IPS-NIHi7 (cell line): ENCODE results near the gene BCL2L1.
A peak's percentile ranks its signal among the peaks of the same experiment; 100 is the strongest.

Experiments
- DNase-seq: peaks from one replicate; pipeline ENCODE4 v3.0.0; 2012; ENCODE audit warnings: mixed read lengths; ENCODE audit errors: extremely low spot score

The BCL2L1 gene

DNA sequence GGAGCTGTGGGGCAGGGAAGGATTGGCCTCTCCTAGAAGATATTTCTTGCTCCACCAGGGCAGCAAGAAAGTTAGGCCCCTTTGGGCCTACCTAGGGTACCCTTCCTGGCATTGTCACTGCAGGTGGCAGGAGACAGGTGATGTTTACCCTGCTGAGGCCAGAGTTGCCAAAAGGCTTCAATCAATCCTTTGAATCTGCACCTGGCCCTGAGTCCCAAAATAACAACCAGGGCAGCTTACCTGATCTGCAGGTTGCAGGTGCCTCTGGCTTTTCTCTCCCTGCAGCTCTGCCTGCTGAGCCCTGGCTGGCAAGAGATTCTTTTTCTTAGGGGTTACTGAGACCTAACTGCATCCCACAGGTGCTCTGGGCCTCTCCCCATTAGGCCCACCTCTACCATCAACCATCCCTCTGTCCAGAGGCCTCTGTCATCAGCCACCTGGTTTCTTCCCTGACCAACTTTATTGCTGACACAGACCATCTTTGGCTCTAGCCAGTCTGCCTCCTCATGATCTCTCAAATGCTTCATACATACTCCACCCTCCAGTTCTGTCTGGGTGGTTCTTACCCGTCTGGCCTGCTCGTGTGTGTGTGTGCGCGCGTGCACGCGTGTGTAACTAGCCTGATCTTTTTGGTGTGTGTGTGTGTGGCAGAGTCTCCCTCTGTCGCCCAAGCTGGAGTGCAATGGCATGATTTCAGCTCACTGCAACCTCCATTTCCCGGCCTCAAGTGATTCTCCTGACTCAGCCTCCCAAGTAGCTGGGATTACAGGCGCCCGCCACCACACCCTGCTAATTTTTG lies 13.7 kb downstream of the BCL2L1 start:
- no peak for DNase-seq

- no peak for DNase-seq
Measured at GRCh38 chr20:31707994-31708735, 14.5 kb downstream of the BCL2L1 start.

GRCh38 chr20:31707258-31707615 lies 15.4 kb downstream of the BCL2L1 start:
- DNase-seq, result no peak

DNA sequence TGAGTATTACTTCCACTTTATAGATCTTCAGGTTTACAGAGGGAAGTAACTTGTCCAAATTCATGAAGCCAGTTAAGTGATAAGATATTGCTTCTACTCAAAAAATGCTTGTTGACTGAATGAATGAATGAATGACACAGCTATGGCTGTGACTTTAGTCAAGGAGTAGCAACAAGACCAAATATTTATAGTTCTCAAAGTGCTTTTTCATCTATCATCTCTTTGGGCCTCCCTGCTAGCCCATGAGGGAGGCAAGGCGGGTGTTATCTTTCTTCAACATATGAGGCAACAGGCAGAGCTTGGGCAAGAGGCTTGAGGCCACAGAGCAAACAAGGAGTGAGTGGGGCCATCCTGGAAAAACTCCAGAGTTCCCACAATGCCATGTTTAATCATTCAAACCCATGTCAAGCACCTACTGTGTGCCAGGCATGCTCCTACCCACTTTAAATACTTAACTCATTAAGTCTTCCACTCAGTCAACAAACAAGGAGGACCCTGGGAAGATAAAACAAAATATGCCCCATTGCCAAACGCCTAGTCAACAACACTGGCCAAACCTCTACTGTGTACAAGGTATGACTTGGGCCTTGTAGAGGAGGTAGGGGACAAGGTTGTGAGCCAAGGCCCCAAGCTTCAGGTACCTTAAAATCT lies 15.9 kb downstream of the BCL2L1 start:
- DNase-seq, result no peak

DNA sequence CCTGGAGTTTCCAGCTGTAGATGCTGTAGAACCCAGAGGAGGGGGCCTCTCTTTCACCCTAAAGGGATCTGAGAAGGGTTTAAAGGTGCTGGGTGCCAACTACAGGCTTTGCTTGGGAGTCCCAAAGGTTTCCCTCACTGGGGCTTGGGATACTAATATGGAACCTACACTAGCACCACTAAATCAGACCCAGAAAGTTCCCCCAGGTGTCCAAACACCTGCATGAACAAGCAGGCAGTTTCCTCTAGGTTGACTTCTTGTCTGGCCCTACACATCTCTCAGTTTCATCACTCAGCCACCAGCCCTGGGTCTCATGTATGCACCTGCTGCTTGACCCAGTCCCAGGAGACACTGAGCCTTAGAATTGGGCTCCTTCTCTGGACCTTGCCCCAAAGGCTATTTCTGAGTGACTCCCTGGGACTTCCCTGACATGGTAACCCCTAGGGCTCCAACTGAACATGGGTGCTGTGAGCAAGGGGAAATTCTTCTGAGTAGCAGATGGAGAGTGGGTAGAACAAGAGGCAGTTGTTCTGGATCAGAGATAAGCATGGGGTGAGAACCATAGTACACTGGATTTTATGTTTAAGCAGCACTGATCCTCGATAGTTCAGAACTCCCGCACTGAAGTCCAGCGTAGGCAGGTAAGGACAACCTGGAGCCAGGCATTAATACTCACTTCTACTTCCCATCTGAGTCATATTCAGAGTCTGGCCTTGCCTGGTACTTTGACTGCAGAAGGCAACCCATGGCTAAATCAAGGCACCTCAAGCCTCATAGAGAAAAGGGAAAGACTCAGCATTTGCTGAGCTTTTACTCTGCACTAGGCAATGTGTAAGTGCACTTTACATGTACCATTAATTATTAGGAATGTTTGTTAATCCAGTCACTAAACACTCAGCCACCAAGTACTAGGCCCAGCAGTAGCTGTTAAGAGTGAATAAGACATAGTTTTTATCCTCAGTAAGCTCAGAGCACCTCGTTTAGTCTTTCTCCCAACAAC lies 16.8 kb downstream of the BCL2L1 start:
- no peak for DNase-seq

DNA sequence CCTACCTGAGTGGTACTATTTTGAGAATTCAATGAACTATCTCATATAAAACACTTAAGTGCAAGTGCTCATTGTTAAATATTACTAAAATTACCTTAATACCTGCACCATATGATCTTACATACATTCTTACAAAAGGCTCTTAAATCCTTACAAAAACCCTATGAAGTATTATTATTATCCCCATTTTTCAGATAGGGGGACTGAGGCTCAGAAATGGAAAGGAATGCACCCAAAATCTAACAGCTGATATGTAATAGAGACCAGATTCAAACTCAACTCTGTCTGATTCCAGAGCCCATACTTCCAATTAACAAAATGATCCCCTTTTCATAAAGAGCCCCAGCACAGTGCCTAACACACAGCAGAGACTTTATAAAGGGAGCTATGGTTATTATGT lies 17.5 kb downstream of the BCL2L1 start:
- DNase-seq, result no peak

DNA sequence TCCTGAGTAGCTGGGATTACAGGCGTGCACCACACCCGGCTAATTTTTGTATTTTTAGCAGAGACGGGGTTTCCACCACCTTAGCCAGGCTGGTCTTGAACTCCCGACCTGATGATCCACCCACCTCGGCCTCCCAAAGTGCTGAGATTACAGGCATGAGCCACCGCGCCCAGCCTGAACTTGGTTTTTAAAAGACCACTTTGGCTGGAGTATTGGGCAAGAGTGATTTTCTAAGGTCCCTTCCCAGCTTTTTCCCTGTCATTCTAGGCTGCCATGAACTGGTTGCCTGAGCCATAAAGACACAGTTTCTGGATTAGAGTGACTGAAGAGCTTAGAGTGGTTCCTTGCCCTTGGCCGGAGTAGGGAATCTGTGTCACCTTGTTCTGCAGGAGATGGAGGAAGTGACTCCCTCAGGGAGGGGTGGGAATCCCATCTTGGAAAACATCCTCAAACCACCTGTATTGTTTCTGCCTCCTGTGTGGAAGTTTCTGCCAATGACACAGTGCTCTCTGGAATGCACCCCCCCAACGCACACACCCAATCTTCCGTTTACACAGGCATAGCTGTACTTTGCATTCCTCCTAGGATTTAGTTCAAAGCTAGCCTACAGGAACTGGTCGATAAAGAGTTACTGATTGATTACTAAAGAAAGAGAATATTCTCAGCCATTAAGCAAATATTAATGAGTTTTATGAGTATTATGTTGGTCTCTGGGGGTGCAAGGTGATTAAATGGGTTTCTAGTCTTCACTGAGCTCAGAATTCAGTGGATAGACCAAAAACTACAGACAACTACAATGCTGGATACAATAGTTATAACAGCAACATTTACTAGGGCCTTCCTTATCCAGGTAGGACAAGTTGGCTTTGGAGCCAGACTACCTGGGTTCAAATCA lies 18.2 kb downstream of the BCL2L1 start:
- DNase-seq, result peak; percentile 31

DNA sequence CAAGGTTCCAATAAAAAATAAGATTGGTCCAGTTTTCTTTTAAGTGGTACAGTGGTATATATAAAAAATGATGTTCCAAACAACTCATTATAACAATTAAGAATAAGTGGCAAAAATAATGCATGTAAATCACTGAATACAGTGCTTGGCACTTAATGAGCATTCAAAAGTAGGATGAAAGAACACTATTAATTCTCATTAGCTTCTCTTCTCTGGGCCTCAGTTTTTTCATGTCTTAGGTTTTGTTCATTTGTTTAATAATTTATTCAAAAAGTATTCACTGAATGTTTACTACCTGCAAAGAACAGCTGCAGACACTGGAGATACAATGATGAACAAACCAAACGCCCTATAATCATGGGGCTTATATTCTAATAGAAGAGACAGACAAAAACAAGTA lies 21.1 kb downstream of the BCL2L1 start:
- no peak for DNase-seq

GRCh38 chr20:31700747-31701146 lies 21.9 kb downstream of the BCL2L1 start:
- no peak for DNase-seq

DNA sequence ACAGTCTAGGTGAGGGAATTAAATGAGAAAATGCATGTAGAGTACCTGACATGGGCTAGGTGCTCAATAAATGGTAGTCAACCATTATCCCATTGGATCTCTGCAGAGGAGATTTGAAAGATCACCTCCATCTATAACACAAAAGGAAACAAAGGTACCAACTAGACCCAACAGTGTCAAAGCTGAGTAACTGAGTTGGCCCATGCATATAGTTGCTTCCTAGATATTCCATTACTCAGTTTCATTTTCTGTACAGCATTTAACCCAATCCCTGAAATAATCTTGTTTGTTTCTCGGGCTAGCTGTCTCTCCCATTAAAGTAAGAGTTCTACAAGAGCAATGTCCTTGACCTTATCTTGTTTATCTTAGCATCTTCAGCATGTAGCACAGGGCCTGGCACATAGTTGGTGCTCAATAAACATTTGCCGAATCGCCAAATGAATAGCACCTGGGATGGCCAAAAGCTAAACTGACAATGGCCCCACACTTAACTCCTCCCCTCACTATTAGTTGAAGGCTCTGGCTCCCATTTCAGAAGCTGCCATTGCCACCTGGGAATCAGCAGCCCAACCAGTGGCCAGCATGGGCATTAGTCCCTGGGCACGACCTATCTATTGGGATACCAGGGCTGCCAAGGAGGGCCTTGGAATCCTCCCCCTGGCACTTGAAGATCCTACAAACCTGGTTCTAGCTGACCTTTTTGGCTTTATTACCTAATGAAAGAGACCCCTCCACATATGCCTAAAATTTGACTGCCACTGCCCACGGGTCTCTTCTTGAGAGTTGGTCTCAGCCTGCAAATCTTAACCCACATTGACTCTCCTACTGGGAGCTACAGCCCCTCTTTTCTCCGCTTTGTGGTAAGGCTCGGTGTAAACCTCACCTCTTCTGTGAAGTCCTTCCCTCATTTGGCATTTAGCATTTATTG lies 22.6 kb downstream of the BCL2L1 start:
- no peak for DNase-seq

DNA sequence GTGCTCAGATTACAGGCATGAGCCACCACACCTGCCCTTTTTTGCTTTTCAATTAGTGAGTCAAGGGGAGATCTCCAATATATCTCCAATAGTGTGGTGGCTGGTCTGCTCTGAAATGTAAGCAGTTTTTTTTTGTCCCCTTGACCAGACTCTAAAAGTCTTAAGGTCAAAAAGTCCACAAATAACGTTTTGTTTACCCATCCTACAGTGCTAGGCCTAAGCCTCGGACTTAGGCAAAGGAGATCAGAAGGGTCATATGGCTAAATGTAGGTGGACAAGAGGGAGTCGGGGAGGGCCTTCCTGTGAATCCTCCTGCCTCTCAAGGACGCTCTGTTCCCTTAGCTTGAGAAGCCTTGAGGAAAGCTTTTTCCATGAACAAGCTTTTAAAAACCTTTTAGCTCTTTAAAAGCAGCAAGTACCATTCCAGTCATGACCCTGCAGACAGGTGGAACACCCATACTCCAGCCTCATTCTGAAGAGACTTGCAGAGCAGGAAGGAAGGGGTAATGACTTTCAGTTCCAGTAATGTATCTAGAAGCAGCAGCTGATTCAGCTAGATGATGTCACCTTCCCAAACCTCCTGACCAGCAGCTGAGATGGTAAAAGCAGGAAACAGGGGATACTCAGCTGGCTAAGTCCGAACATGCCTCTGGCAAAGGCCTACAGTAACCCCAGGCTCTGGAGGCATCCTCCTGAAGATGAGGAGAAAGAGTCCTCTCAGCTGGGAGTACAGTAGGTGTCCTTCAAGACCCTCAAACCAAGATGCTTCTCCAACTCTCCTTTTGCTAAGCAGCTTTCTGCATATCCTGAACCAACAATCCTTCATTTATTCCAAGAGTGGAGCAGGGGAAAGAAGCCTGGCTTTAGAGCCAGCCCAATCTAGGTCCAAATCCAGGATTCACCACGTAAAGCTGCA lies 23.6 kb downstream of the BCL2L1 start:
- no peak for DNase-seq

DNA sequence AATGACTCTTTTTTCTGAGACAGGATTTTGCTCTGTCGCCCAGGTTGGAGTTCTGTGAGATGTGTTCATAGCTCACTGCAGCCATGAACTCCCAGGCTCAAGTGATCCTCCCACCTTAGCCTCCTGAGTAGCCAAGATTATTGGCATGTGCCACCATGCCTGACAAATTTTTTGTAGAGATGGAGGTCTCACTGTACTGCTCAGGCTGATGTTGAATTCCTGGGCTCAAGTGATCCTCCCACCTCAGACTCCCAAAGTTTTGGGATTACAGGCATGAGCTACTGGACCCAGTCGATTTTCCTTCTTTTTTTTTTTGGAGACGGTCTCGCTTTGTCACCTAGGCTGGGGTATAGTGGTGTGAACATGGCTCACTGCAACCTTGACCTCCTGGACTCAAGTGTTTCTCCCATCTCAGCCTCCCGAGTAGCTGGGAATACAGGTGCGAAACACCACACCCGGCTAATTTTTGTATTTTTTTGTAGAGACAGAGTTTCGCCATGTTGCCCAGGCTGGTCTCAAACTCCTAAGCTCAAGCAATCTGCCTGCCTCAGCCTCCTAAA lies 24.3 kb downstream of the BCL2L1 start:
- DNase-seq, result no peak

DNA sequence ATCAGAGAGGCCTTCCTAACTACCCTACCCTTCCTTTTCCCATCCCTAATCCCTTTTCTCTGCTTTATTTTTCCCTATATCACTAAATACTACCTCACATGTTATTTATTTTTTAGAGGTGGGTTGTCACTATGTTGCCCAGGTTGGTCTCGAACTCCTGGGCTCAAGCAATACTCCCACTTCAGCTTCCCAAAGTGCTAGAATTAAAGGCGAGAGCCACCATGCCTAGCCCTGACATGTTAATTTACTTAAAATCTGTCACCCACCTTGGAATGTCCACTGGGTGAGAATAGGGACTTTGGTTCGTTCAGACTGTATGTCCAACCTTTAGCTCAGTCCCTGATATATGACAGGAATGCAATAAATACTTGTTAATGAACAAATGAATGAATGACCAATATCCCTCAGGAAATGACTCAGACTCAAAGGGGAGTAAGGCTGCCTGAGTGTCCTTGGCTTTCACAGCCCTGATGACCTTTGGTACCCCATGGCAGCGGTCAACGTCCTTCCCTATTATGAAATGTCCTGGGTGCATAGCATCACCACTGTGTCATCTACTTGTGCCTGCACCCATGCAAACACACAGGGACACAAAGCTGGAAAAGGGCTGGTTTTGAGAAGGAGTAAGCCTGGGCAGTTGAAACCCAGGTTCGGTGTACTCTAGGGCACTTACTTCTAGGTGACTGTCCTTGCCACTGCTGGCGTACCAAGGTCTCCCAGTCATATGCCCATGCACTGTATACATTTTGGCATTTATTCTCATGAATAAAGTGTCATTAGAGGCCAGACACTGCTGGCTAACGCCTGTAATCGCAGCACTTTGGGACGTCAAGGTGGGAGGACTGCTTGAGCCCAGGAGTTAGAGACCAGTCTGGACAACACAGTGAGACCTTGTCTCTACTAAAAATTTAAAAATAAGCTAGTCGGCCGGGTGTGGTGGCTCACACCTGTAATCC lies 26.5 kb downstream of the BCL2L1 start:
- DNase-seq, result no peak

GRCh38 chr20:31694842-31695593 lies 27.6 kb downstream of the BCL2L1 start:
- DNase-seq, result no peak

DNA sequence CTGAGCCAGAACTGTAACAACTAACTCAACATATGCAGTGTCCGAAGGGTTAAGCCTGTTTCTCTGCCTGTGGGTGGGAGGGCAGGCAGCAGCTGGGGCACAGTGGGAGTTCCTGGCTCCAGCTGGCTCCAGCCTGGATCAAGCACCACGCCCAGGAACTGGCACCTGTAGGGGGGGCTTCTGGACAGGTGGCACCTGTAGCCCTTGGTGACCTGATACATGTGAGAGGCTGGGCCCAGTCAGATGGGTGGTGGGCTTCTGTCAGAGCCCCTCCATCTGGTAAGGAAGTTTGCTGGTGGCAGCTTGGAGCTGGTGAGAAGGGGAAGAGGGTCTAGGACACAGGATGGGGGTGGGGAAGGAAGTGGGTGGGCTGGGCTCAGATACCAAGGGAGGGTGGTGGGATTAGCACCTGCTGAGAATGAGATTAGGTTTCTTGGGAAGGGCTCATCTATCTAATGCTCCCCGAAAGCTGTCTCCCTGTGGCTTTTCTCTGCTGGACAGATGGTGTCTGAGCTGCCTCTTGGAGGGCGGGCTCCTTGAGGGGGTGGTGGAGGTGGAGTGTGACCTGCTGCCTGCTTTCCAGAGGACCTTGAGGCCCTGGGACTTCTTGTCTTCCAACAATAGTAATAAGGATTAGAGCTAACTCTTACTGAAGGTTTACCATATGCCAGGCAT lies 28.5 kb downstream of the BCL2L1 start:
- DNase-seq, result peak; percentile 53

DNA sequence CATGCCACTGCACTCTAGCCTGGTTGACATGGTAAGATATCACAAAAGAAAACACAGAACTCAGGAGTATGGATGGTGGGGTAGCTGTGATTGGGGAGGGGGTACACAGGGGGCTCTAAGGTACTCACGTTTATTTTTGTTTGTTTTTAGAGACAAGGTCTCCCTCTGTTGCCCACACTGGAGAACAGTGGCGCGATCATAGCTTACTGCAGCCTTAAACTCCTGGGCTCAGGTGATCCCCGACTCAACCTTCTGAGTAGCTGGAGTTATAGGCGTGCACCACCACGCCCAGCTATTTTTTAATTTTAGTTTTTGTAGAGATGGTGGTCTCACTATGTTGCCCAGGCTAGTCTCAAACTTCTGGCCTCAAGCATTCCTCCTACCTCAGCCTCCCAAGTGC lies 29.3 kb downstream of the BCL2L1 start:
- DNase-seq, result no peak
